Stimulated activated memory B cell treated with anti-CD40 and anti-IgM and Interleukin-4, amounts not matched to agents 10 μg/mL and 1 μg/mL and 100 μg/mL, for 72 hours (primary cell): ENCODE measurements around the gene HMGB4.

Source experiments
- ATAC-seq: fragments of 150-1000 bp; cut with Tn5 transposase; 2 replicates; pipeline ENCODE4 v1.10.0; 2021
- H3K27ac Mint-ChIP-seq: one replicate; pipeline ENCODE4 v1.8.0; 2022; ENCODE audit warnings: mild to moderate bottlenecking, mixed read lengths
- H3K27me3 Mint-ChIP-seq: one replicate; pipeline ENCODE4 v1.8.0; 2022; ENCODE audit warnings: mixed read lengths
- H3K36me3 Mint-ChIP-seq: one replicate; pipeline ENCODE4 v1.8.0; 2022; ENCODE audit warnings: mixed read lengths
- H3K4me1 Mint-ChIP-seq: one replicate; pipeline ENCODE4 v1.8.0; 2022; ENCODE audit warnings: mixed read lengths
- H3K4me3 Mint-ChIP-seq: one replicate; pipeline ENCODE4 v1.8.0; 2022; ENCODE audit warnings: mild to moderate bottlenecking, moderate library complexity, mixed read lengths
- H3K9me3 Mint-ChIP-seq: one replicate; pipeline ENCODE4 v1.8.0; 2022; ENCODE audit warnings: mixed read lengths

The HMGB4 gene

GRCh38 chr1:33828059-33828458 lies 35.8 kb upstream of the HMGB4 start:
- Mint-ChIP-seq H3K27me3 (peaks cover 17% of the 10 kb centered on the region), H3K36me3 (no peaks in the 10 kb centered on the region), H3K4me1 (no peaks in the 10 kb centered on the region), H3K9me3 (no peaks in the 10 kb centered on the region), H3K27ac (no peak overlapping the region), H3K4me3 (no peak overlapping the region)
- ATAC-seq: no peak

DNA sequence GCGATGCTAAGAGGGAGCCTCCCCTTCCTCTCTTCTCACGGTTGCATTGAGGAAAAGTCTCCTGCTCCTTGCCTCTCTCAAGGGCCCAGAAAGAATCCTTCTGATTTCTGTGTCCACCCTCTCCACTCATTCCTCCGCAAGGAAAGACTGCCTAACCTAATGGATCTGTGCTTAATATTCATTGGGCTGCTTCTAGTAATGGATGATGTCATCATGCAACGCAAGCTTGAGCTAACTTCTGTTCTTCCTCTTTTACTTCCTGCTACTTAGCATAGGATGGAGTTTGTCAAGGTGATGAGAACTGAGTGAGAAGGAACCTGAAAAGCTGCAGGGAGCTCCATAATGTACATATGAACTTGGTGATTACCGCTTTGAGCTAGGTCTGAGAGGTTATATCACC lies 35.2 kb upstream of the HMGB4 start:
- Mint-ChIP-seq H3K27me3 (peaks cover 16% of the 10 kb centered on the region), H3K27ac (no peak overlapping the region), H3K36me3 (no peaks in the 10 kb centered on the region), H3K9me3 (no peaks in the 10 kb centered on the region), H3K4me1 (no peaks in the 10 kb centered on the region), H3K4me3 (no peak overlapping the region)
- ATAC-seq: no peak

GRCh38 chr1:33836911-33837310 lies 27.0 kb upstream of the HMGB4 start:
- Mint-ChIP-seq H3K4me3 (no peak overlapping the region), H3K4me1 (no peaks in the 10 kb centered on the region), H3K9me3 (no peaks in the 10 kb centered on the region), H3K27ac (no peak overlapping the region), H3K36me3 (no peaks in the 10 kb centered on the region), H3K27me3 (no peaks in the 10 kb centered on the region)
- ATAC-seq: no peak

GRCh38 chr1:33837635-33838034 lies 26.2 kb upstream of the HMGB4 start:
- Mint-ChIP-seq H3K27me3 (no peaks in the 10 kb centered on the region), H3K4me1 (no peaks in the 10 kb centered on the region), H3K4me3 (no peak overlapping the region), H3K36me3 (no peaks in the 10 kb centered on the region), H3K9me3 (no peaks in the 10 kb centered on the region), H3K27ac (no peak overlapping the region)
- ATAC-seq: no peak

- no peaks in the 10 kb centered on the region for H3K36me3 Mint-ChIP-seq
- no peak overlapping the region for H3K27ac Mint-ChIP-seq
- H3K4me1 Mint-ChIP-seq: no peaks in the 10 kb centered on the region
- no peaks in the 10 kb centered on the region for H3K27me3 Mint-ChIP-seq
- no peak overlapping the region for H3K4me3 Mint-ChIP-seq
- no peak for ATAC-seq
- no peaks in the 10 kb centered on the region for H3K9me3 Mint-ChIP-seq
Measured at GRCh38 chr1:33841494-33841893, 22.4 kb upstream of the HMGB4 start.

DNA sequence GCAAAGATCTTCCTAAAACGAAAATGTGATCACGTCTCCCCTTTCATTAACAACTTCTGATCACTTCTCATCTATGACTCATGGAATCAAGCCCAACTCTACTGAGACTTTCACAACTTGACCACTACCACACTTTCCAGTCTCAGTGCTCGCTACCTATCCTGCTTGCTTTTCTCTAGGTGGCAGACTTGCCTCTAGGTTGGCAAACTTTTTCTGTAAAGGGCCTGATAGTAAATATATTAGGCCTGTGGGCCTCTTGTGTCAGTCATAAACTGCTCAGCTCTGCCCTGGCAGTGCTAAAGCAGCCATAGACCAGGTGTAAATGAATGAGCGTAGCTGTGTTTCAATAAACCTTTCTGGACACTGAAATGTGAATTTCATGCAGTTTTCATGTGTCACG lies 21.5 kb upstream of the HMGB4 start:
- H3K36me3 Mint-ChIP-seq: no peaks in the 10 kb centered on the region
- no peaks in the 10 kb centered on the region for H3K27me3 Mint-ChIP-seq
- H3K4me1 Mint-ChIP-seq: no peaks in the 10 kb centered on the region
- H3K9me3 Mint-ChIP-seq: no peaks in the 10 kb centered on the region
- ATAC-seq: no peak
- H3K4me3 Mint-ChIP-seq: no peak overlapping the region
- H3K27ac Mint-ChIP-seq: no peak overlapping the region

- H3K27me3 Mint-ChIP-seq: no peaks in the 10 kb centered on the region
Measured at GRCh38 chr1:33844166-33844565, 19.7 kb upstream of the HMGB4 start.

DNA sequence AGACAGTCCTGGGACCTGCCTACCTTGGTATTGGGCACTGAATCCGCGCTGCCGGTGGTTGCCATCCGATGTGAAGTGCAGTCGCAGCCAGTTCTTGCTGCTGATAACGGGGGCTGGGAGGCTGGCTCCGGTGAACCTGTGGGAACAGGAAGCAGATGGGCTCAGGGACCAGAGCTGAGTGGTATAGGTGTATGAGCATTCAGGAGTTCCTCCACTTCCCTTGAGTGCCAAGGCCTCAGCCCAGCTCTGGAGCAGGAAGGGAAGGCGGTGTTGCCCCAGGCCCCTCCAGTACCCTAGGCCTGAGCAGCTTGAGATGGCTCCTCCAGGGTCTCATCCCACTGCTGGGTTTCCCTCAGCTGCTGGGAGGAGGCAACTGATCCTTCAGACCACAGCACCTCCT lies 17.0 kb upstream of the HMGB4 start:
- Mint-ChIP-seq H3K27ac (no peak overlapping the region), H3K4me3 (no peak overlapping the region), H3K4me1 (no peaks in the 10 kb centered on the region), H3K27me3 (no peaks in the 10 kb centered on the region), H3K36me3 (no peaks in the 10 kb centered on the region), H3K9me3 (no peaks in the 10 kb centered on the region)
- no peak for ATAC-seq

More at GRCh38 chr1:33844166-33844565, 19.7 kb upstream of the HMGB4 start:
- Mint-ChIP-seq H3K4me3 (no peak overlapping the region), H3K27ac (no peak overlapping the region), H3K36me3 (no peaks in the 10 kb centered on the region), H3K9me3 (no peaks in the 10 kb centered on the region), H3K4me1 (no peaks in the 10 kb centered on the region)
- ATAC-seq: no peak

- no peaks in the 10 kb centered on the region for H3K4me1 Mint-ChIP-seq
- H3K27me3 Mint-ChIP-seq: no peaks in the 10 kb centered on the region
- H3K9me3 Mint-ChIP-seq: no peaks in the 10 kb centered on the region
- no peak for ATAC-seq
- no peaks in the 10 kb centered on the region for H3K36me3 Mint-ChIP-seq
- no peak overlapping the region for H3K4me3 Mint-ChIP-seq
- no peak overlapping the region for H3K27ac Mint-ChIP-seq
Measured at GRCh38 chr1:33848205-33848937, 15.5 kb upstream of the HMGB4 start.

DNA sequence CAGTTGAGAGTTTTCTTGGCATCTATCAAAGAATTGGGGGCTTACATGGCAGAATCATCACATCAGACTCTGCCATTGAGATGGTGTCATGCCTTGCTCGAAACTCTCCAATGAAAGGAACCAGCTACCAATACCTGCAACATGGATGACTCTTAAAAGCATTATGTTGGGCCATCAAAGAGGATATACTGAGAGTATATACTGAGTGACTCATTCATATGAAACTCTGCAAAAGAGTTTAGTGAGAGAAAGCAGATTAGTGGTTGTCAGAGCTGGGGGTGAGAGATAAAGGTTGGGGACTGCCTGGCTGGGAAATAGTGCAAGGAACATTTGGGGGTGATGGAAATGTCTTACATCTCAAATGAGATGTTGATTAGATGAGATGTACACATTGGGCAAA lies 14.7 kb upstream of the HMGB4 start:
- no peak overlapping the region for H3K27ac Mint-ChIP-seq
- no peaks in the 10 kb centered on the region for H3K36me3 Mint-ChIP-seq
- no peaks in the 10 kb centered on the region for H3K9me3 Mint-ChIP-seq
- no peak overlapping the region for H3K4me3 Mint-ChIP-seq
- H3K4me1 Mint-ChIP-seq: no peaks in the 10 kb centered on the region
- ATAC-seq: no peak
- H3K27me3 Mint-ChIP-seq: no peaks in the 10 kb centered on the region

DNA sequence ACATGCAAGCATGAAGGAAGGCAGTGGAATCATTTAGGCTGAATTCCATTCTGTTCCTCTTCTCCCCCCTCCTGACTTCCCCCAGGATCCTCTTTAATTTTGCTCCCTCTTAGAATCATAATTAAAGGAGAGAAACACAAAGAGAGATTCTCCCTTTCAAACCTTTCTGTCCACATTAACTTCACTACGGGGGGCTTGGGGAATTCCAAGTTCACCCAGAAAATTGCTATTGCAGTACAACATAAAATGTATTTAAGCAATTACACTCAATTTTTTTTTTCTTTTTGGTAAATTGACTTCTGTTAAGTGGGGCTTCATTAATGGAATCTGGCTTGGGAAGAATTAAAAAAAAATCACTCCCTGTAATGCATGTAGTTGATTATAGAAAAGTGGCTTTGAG lies 13.4 kb upstream of the HMGB4 start:
- Mint-ChIP-seq H3K4me3 (no peak overlapping the region), H3K27me3 (no peaks in the 10 kb centered on the region), H3K27ac (no peak overlapping the region), H3K9me3 (no peaks in the 10 kb centered on the region), H3K36me3 (no peaks in the 10 kb centered on the region), H3K4me1 (no peaks in the 10 kb centered on the region)
- ATAC-seq: no peak

GRCh38 chr1:33852711-33853110 lies 11.2 kb upstream of the HMGB4 start:
- Mint-ChIP-seq H3K36me3 (no peaks in the 10 kb centered on the region), H3K27me3 (no peaks in the 10 kb centered on the region), H3K4me1 (no peaks in the 10 kb centered on the region), H3K27ac (no peak overlapping the region), H3K4me3 (no peak overlapping the region), H3K9me3 (no peaks in the 10 kb centered on the region)
- no peak for ATAC-seq

GRCh38 chr1:33853431-33853830 lies 10.4 kb upstream of the HMGB4 start:
- Mint-ChIP-seq H3K9me3 (no peaks in the 10 kb centered on the region), H3K27ac (no peak overlapping the region), H3K4me1 (no peaks in the 10 kb centered on the region), H3K27me3 (peaks cover 5% of the 10 kb centered on the region), H3K36me3 (no peaks in the 10 kb centered on the region), H3K4me3 (no peak overlapping the region)
- no peak for ATAC-seq

- Mint-ChIP-seq H3K27ac (no peak overlapping the region), H3K9me3 (no peaks in the 10 kb centered on the region), H3K4me3 (no peak overlapping the region), H3K4me1 (no peaks in the 10 kb centered on the region), H3K27me3 (peaks cover 8% of the 10 kb centered on the region), H3K36me3 (no peaks in the 10 kb centered on the region)
- ATAC-seq: no peak
Measured at GRCh38 chr1:33854091-33854490, 9.8 kb upstream of the HMGB4 start.

GRCh38 chr1:33860671-33861070 lies 3.2 kb upstream of the HMGB4 start:
- no peak overlapping the region for H3K4me3 Mint-ChIP-seq
- H3K27ac Mint-ChIP-seq: no peak overlapping the region
- H3K36me3 Mint-ChIP-seq: no peaks in the 10 kb centered on the region
- no peaks in the 10 kb centered on the region for H3K4me1 Mint-ChIP-seq
- H3K9me3 Mint-ChIP-seq: peaks cover 2% of the 10 kb centered on the region
- peaks cover 28% of the 10 kb centered on the region for H3K27me3 Mint-ChIP-seq
- no peak for ATAC-seq

- Mint-ChIP-seq H3K36me3 (no peaks in the 10 kb centered on the region), H3K4me3 (no peak overlapping the region), H3K9me3 (peaks cover 2% of the 10 kb centered on the region), H3K4me1 (no peaks in the 10 kb centered on the region), H3K27ac (no peak overlapping the region), H3K27me3 (peaks cover 20% of the 10 kb centered on the region)
- ATAC-seq: no peak
Measured at GRCh38 chr1:33864460-33865389, 846 bp downstream of the HMGB4 start.
